ENCODE results near the gene ADARB2.

The ADARB2 gene

DNA sequence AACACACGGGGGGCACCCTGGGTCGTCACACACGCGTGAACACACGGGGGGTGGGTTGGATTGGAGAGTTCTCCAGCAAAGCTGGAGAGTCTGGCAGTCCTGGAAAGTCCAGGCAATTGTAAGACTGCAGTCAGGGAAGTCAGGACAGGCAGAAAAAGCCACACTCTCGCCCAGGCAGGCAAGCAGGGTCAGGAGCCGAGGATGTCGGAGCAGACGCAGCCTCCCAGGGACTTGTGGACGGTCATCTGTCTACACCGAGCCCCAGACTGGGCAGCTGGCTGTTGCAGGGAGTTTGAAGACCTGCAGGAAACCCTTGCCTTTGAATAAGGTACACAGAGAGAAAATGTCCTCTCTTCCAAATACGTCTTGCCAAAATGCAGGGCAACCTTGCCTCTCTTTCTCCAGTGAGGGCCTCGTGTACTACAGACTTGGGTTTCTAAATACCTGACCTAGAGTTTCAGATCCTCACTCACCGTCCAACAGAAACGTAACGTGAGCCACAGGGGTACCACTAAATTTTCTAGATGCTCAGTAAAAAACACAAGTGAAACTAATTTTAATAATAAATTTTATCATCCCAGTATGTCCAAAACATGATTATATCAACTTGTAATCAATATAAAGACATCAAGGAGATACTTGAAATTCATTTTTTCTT, 176.7 kb downstream of the ADARB2 start:
- DNase-seq, result no peak

DNA sequence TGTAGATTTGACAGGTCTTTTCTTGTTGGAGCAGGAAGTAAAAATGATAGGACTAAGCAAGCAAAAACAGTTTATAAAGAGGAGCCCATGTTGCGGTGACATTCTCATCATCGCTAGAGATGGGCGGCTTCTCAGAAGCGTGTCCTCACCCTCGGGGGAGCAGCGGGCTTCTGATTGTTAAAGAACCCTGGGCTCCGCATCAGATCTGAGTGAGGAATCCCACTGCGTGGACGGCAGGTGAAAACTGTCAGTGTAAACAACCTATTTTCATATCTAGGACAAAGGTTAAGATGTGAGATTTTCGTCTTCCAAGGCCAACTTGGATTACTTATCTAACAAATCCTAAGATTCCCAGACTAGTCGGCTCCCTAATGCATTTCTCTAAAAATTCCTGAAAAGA, 177.6 kb downstream of the ADARB2 start:
- no peak for DNase-seq

GRCh38 chr10:1559311-1559710, 178.0 kb downstream of the ADARB2 start:
- DNase-seq, result no peak

- DNase-seq, result no peak
Observed at GRCh38 chr10:1558906-1559305, 178.4 kb downstream of the ADARB2 start.

GRCh38 chr10:1557081-1557480, 180.2 kb downstream of the ADARB2 start:
- no peak for DNase-seq

DNA sequence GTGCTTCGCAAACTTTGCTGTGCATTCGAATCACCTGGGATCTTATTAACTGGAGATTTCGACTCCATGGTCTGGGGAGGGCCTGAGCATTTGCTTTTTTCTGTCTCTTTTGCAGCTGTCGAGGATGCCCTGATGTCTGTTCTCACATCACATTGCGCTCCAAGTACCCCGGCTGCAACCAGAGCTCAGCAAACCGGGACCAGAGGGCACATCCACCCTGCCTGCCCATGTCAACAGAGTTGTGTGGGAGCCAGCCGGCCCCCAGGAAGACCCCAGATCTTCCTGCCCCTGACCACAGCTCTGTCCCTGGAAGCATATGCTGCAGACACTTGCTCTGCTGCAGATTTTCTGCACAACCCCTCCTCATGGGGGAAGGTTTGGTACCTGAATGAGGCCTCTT, 180.8 kb downstream of the ADARB2 start:
- no peak for DNase-seq

- no peak for DNase-seq
Observed at GRCh38 chr10:1553951-1554350, 183.4 kb downstream of the ADARB2 start.

DNA sequence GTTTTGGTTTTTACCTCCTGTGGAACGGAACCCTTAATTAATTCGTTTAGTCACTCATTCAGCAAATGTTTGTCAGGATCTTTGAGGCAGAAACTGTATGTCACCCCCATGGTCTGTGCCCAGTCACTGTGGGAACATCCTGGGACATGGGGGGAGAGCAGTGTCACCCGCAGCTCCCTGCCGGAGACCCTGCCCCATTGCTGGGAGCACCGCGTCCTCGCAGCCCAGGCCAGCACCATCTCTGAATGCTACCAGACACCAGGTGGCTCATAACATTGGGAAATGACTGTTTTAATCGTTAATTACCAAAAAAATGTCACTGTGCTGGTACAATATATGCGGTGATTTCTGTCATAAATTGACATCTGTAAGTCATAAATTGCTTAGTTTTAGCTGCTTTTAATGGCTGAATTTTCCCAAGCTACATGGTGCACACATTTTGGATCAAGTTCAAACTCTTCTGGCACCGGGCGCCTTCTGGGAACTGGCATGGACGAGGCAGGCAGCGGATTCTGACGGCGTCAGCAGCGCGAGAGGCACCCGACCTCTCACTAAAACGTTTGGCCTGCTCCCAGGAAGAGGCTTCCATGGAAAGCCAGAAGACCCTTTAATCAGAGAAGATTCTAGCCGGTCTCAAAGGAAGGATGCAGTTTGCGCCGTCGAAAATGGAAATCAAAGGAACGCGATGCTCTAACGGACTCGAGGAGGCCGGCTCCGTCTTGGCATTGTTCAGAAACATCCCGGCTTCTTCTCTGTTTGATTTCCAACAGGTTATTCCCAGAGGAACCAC, 184.2 kb downstream of the ADARB2 start:
- DNase-seq, result no peak

DNA sequence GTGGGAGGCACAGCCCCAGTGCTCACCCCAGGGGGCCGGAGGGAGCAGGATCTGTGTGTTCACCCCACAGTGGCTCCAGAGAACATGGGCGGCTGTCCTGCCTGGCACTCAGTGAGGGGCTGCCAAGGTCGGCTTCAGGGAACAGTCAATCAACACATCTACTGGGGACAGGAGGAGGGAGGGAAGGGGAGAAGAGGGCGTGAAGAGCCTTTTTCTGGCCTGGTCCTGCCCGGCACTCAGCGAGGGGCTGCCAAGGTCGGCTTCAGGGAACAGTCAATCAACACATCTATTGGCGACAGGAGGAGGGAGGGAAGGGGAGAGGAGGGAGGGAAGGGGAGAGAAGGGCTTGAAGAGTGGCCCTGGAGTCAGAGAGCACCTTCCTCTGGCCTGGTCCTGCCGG, 184.9 kb downstream of the ADARB2 start:
- no peak for DNase-seq

DNA sequence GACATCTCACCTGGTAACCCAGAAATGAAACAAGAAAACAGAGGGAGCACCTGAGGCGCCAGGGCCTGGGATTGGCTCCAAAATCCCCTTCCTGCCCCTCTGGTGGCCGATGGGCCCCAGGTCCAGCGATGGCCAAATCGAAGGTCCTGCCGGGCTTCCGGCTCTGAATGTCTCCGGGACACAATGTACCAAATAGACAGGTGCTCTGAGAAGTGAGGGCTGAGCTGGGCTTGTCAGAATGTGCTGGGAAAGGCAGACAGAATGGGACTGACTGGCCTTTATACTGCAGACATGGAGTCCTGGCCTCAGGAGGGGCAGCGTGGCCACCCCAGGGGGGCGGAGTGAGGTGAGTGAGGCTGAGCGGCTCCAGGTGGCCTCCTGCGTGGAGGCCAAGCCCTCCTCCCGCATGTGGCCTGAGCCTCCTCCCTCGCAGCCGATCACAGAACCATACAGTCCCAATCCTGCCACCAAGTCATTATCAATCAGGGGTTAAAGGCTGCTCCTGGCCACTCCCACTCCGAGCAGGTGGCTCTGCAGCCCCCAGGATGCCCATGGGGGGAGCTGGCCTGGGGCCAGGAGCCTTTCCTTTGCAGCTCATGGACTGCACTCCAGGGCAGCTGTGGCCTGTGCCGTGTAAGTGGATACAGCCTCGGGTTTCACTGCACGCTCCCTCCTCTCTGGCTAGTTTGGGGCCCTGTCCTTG, 185.5 kb downstream of the ADARB2 start:
- no peak for DNase-seq

- no peak for DNase-seq
Observed at GRCh38 chr10:1550616-1551015, 186.7 kb downstream of the ADARB2 start.

GRCh38 chr10:1550291-1550595, 187.1 kb downstream of the ADARB2 start:
- DNase-seq, result no peak

DNA sequence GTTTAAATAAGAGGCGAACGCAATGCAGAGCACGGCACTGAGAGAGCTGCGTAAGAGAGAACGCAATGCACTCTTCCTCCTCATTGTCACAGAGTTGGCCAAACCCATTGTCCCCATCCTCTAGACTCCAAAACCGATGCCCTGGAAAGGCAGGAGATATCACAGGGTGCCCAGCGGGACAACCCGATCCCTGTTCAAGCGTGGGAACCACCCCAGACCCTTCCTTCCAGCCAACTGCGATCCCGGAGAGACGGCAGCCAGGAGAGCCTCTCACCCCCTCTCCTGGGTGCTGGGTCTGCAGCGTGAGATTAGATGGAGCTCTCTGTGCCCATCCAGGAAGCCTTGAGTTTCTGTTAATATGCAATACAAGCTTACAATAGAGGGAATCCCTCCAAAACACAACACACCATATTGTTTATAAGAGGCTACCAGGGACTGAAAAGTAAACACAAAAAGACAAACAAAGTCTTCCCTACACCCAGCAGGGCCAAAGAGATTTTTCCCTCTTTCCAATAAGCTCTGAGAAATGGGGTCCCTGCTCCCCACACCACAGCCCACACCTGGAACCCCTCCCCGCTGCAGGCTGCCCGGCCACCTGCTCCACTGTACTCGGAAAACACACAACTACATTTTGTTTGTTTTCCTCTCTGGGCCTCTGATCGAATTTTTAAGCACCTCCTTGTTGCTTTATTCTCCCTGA, 187.6 kb downstream of the ADARB2 start:
- DNase-seq, result no peak

DNA sequence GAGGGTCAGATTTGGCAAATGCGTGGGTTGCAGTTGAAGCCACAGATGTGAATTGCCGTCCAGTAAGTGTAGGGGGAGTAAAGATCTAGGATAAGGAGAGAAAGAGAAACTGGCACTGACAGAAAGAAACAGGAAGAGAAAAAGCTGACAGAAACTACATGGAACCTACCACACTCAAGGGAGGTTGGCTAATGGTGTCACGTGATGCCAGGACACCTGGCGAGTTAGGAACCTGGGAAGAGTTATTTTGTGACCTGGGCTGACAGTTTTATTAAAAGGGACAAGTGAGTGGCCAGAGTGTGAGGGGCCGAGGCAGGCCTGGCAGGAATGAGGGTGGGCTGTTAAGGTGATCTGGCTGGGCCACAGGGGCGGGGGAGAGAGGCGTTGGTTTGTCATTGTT, 188.7 kb downstream of the ADARB2 start:
- DNase-seq, result no peak

DNA sequence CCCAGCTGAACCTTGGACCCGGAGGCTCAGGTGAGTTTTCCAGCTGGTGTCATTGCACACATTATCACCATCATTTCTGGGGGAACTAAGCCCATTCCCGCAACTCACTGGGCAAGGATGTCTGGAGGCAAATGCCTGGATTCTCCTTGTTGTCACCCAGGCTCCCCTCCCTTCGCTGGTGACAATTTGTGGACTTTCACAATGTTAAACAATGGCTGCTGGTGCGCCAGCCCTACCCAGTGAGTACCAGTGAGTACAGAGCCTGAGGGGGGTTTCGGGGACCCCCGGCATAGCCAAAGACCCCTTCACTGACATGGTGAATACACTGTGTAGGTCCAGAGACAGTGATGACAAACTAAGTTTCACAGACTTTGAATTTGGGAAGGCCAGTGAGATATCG, 189.2 kb downstream of the ADARB2 start:
- no peak for DNase-seq

DNA sequence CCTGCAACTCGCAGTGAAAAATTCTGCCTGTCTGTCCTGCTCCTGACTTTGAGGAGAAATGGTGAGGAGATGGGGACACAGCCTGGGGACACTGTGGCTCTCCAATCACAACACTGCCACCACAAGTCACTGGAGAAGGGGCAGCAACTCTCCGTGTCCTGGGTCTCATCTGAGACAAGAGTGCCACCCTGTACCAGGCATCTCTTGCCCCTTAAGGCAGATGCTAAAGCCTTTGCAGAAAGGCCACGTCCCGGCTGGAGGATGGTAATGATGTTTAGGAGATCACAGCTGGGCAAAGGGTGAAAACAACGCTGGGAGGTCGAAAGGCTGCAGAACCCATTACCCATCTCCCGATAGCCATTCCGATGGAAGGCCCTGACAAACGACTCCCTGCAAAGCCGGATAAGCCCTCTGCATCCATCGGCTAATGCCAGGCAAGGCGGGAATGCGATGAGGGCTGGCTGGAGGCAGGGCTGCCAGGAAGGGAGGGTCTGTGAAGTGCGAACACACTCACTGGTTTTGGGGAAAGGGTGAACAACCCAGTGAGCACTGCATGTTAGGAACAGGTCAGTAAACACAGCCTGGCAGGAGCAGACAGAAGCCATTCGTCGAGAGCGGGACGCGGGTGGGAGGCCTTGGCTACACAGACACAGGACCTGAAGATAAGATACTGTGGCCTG, 190.8 kb downstream of the ADARB2 start:
- DNase-seq, result no peak

DNA sequence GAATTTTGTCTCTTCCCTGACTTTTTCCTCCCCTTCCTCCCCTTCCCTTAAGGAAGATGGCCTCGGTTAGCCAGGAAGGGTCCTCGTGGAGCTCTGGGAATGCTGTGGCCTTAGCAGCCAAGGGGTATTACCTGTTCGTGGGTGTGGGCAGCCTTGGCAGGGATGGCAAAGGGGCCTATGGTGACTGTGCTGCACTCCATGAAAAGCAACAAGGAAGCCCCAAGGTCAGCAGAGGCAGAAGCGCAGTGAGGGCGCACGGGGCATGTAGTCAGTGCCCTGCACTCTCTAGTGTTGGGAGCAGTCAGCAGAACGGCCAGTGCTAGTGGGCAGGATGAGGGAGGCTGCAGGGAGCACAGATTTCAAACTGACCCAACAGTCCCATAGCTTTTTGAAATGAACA, 191.8 kb downstream of the ADARB2 start:
- no peak for DNase-seq

- DNase-seq, result no peak
Observed at GRCh38 chr10:1544929-1545328, 192.4 kb downstream of the ADARB2 start.

DNA sequence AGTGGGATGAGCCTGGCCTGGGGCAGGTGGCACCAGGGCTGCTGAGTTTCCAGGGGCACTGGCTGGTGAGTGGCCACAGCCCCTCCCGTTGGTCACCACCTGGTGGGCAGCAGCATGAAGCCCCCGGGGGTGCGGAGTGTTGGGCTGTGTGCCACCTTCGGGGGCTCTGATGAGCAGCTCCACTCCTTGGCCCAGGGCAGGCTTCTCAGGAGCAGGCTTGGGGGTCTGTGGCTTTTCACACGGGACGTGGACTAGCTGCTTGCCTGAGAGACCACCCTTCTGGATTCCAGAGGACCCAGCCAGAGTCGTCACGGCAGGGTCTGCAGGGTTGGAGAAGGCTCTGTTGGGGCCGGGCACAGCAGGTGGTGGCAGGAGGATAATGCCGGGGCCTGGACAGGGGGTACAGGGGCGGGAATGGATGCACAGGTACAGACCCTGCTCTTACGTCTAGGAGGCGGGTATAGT, 193.1 kb downstream of the ADARB2 start:
- DNase-seq, result no peak

GRCh38 chr10:1543596-1543995, 193.7 kb downstream of the ADARB2 start:
- DNase-seq, result no peak

GRCh38 chr10:1542941-1543340, 194.4 kb downstream of the ADARB2 start:
- DNase-seq, result no peak

DNA sequence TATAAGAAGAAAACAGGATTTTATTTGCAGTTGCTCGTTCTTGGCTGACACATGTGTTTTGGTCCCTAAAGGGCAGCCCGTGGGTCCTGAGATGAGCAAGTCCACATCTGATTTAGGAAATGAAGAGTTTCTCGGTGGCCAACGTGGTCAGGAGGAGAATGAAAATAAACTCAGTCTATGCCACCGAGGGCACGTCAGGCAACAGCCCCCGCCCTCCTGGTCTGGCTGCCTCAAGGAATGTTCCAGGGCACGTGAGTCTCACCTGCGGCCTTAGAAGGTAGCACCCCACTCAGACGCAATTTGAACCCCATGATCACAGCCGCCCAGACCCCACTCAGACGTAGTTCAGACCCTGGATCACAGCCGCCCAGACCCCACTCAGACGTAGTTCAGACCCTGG, 197.2 kb downstream of the ADARB2 start:
- no peak for DNase-seq

GRCh38 chr10:1539216-1539615, 198.1 kb downstream of the ADARB2 start:
- DNase-seq, result no peak
